PC-3 (cell line): ENCODE results near the gene ABLIM1.

ENCODE experiments used
- EZH2 ChIP-seq: fragments of 300-600 bp; sonication (generic); IDR thresholded peaks from one replicate; pipeline ENCODE4 v1.6.1; 2017; ENCODE audit warnings: antibody characterized with exemption, mild to moderate bottlenecking, low read length; ENCODE audit not compliant: unreplicated experiment
- TF ChIP-seq, protein P1 (sequence below): fragments of 300-600 bp; sonication (generic); conservative IDR thresholded peaks from 2 replicates; pipeline ENCODE4 v1.5.1; 2017; ENCODE audit warnings: antibody characterized with exemption, low read depth, mild to moderate bottlenecking, low read length

DNA sequence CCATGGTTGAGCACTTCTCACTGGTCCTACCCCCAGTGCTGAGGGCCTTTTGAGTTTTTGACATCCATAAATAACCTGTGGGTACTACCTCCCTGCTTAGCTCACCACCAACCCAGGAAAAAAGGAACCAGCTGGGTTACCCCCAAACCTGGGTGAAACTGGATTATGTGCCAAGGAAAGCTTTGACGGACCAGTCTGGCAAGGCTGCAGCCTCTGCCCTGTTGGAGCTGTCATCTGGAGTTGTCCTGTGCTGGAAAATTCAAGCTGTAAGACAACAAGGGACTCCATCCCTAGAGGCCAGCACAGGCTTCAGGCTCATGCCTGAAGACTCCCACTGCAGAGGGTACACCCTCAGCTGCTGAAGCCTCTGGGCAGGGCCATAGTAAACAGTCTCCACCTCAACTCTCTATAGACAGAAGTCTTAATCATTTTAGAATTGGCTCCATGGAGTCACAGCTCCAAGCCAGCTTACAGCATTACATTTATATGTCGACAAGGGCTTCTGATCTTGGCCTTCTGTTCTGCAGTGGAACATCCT, 138.2 kb downstream of the ABLIM1 start:
- TF ChIP-seq, protein P1, sequence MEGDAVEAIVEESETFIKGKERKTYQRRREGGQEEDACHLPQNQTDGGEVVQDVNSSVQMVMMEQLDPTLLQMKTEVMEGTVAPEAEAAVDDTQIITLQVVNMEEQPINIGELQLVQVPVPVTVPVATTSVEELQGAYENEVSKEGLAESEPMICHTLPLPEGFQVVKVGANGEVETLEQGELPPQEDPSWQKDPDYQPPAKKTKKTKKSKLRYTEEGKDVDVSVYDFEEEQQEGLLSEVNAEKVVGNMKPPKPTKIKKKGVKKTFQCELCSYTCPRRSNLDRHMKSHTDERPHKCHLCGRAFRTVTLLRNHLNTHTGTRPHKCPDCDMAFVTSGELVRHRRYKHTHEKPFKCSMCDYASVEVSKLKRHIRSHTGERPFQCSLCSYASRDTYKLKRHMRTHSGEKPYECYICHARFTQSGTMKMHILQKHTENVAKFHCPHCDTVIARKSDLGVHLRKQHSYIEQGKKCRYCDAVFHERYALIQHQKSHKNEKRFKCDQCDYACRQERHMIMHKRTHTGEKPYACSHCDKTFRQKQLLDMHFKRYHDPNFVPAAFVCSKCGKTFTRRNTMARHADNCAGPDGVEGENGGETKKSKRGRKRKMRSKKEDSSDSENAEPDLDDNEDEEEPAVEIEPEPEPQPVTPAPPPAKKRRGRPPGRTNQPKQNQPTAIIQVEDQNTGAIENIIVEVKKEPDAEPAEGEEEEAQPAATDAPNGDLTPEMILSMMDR = no peak
- no peak for TF ChIP-seq EZH2
